HEK293 (cell line): ENCODE data around the gene ELOVL4.

Experiments used
- KLF10 ChIP-seq: fragments of 450-650 bp; IDR thresholded peaks from 2 replicates; pipeline ENCODE4 v1.5.1; 2018; ENCODE audit warnings: missing biosample characterization, mild to moderate bottlenecking, missing genetic modification characterization
- OVOL3 ChIP-seq: fragments of 450-650 bp; formaldehyde crosslinking; IDR thresholded peaks from 2 replicates; pipeline ENCODE4 v1.5.1; 2016; ENCODE audit warnings: missing biosample characterization, missing genetic modification characterization
- PATZ1 ChIP-seq: fragments of 450-650 bp; formaldehyde crosslinking; IDR thresholded peaks from 2 replicates; pipeline ENCODE4 v1.5.1; 2016; ENCODE audit warnings: missing biosample characterization, missing genetic modification characterization
- PBX3 ChIP-seq: sonication (generic); formaldehyde crosslinking; IDR thresholded peaks from 2 replicates; pipeline ENCODE4 v1.8.1; 2022; ENCODE audit warnings: mild to moderate bottlenecking, moderate library complexity, missing genetic modification reagents
- PRDM1 ChIP-seq: fragments of 450-650 bp; formaldehyde crosslinking; IDR thresholded peaks from 2 replicates; pipeline ENCODE4; 2016; ENCODE audit warnings: missing biosample characterization, missing genetic modification characterization
- SP7 ChIP-seq: fragments of 450-650 bp; formaldehyde crosslinking; IDR thresholded peaks from 2 replicates; pipeline ENCODE4 v1.5.1; 2016; ENCODE audit warnings: missing biosample characterization, missing genetic modification characterization
- YY2 ChIP-seq: fragments of 450-650 bp; formaldehyde crosslinking; IDR thresholded peaks from 2 replicates; pipeline ENCODE4 v1.5.1; 2016; ENCODE audit warnings: missing biosample characterization, missing genetic modification characterization
- ZBTB49 ChIP-seq: fragments of 450-650 bp; formaldehyde crosslinking; IDR thresholded peaks from 2 replicates; pipeline ENCODE4 v1.5.1; 2016; ENCODE audit warnings: missing biosample characterization, missing genetic modification characterization, low read depth
- ZNF223 ChIP-seq: fragments of 450-650 bp; formaldehyde crosslinking; IDR thresholded peaks from 2 replicates; pipeline ENCODE4 v1.5.1; 2016; ENCODE audit warnings: missing biosample characterization, missing genetic modification characterization
- ZNF274 ChIP-seq, 2 experiments: fragments of 200-500 bp in 1 of 2; fragments of 450-650 bp in 1 of 2; sonication (Bioruptor generic) in 1 of 2; formaldehyde crosslinking in 1 of 2; IDR thresholded peaks; 2 replicates each; pipeline versions ENCODE4 v1.5.1 to v1.6.1; 2014 to 2016; ENCODE audit warnings: borderline replicate concordance in 1 of 2, inconsistent platforms in 1 of 2, low read length in 1 of 2, missing biosample characterization in 1 of 2, missing genetic modification characterization in 1 of 2
- ZNF335 ChIP-seq: fragments of 450-650 bp; formaldehyde crosslinking; conservative IDR thresholded peaks from 2 replicates; pipeline ENCODE4 v1.5.1; 2016; ENCODE audit warnings: missing biosample characterization, missing genetic modification characterization
- ZNF433 ChIP-seq: fragments of 450-650 bp; formaldehyde crosslinking; IDR thresholded peaks from 2 replicates; pipeline ENCODE4 v1.5.1; 2016; ENCODE audit warnings: missing biosample characterization, missing genetic modification characterization, low read depth
- ZNF510 ChIP-seq: fragments of 450-650 bp; formaldehyde crosslinking; IDR thresholded peaks from 2 replicates; pipeline ENCODE4 v1.5.1; 2018; ENCODE audit warnings: mild to moderate bottlenecking, missing genetic modification characterization, missing biosample characterization; ENCODE audit not compliant: insufficient replicate concordance
- ZNF530 ChIP-seq: fragments of 450-650 bp; formaldehyde crosslinking; IDR thresholded peaks from 2 replicates; pipeline ENCODE4 v1.5.1; 2016; ENCODE audit warnings: low read depth, missing biosample characterization, missing genetic modification characterization
- ZNF548 ChIP-seq: fragments of 450-650 bp; formaldehyde crosslinking; IDR thresholded peaks from 2 replicates; pipeline ENCODE4 v1.5.1; 2016; ENCODE audit warnings: missing biosample characterization, missing genetic modification characterization
- ZNF76 ChIP-seq: fragments of 450-650 bp; formaldehyde crosslinking; IDR thresholded peaks from 2 replicates; pipeline ENCODE4; 2016; ENCODE audit warnings: low read depth, missing biosample characterization, missing genetic modification characterization, borderline replicate concordance
- ZNF768 ChIP-seq: fragments of 450-650 bp; formaldehyde crosslinking; IDR thresholded peaks from 2 replicates; pipeline ENCODE4 v1.5.1; 2018; ENCODE audit warnings: missing biosample characterization, mild to moderate bottlenecking, missing genetic modification characterization
- ZNF785 ChIP-seq: fragments of 450-650 bp; formaldehyde crosslinking; IDR thresholded peaks from 2 replicates; pipeline ENCODE4 v1.5.1; 2016; ENCODE audit warnings: missing biosample characterization, missing genetic modification characterization
- ZNF830 ChIP-seq: fragments of 450-650 bp; IDR thresholded peaks from 2 replicates; pipeline ENCODE4 v1.5.0; 2018; ENCODE audit warnings: missing biosample characterization, missing genetic modification characterization, low read depth, mild to moderate bottlenecking, moderate library complexity
- ZSCAN18 ChIP-seq: fragments of 450-650 bp; formaldehyde crosslinking; IDR thresholded peaks from 2 replicates; pipeline ENCODE4 v1.5.1; 2016; ENCODE audit warnings: missing biosample characterization, missing genetic modification characterization
- TF ChIP-seq, protein P1 (sequence below): fragments of 450-650 bp; formaldehyde crosslinking; IDR thresholded peaks from 2 replicates; pipeline ENCODE4 v1.5.1; 2016; ENCODE audit warnings: missing biosample characterization, missing genetic modification characterization
- TF ChIP-seq, protein P2 (sequence below): fragments of 450-650 bp; formaldehyde crosslinking; IDR thresholded peaks from 2 replicates; pipeline ENCODE4 v1.5.1; 2016; ENCODE audit warnings: missing biosample characterization, missing genetic modification characterization
- TF ChIP-seq, protein P3 (sequence below): fragments of 450-650 bp; IDR thresholded peaks from 2 replicates; pipeline ENCODE4 v1.5.1; 2018; ENCODE audit warnings: missing biosample characterization, missing genetic modification characterization
- TF ChIP-seq, protein P4 (sequence below): fragments of 450-650 bp; formaldehyde crosslinking; IDR thresholded peaks from 2 replicates; pipeline ENCODE4 v1.5.1; 2016; ENCODE audit warnings: missing biosample characterization, missing genetic modification characterization

The ELOVL4 gene

DNA sequence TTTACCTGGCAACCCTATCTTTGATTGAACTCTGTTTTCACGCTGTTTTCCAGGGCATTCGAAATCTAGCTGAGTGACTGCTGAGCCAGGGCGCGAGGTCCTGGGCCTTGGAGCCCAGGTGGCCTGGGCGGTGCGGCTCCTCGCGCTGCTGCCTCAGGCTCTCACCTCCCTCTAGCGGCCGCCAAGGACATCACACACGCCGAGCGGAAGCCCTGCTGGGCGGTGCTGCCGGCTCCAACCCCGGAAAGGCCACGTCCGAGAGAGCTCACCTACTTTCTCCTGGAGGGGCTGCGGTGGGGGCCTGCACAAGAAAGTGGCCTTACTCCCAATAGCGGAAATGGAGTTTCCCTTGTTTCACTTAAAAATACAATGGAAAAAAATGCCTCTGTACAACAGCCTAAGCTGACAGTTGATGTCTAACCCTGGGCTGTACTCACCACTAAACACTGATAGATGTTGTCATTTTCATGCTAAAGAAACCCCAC, 77.7 kb downstream of the ELOVL4 start (continued):
- TF ChIP-seq ZNF830 (no peak), ZNF76 (tag by site-specific recombination) (no peak), KLF10 (tag by site-specific recombination) (no peak), ZNF768 (tag by site-specific recombination) (no peak), ZSCAN18 (no peak), YY2 (tag by site-specific recombination) (no peak), PATZ1 (tag by site-specific recombination) (peak; percentile 48; the same call in 1 of the 2 replicates), ZNF223 (no peak), ZBTB49 (tag by site-specific recombination) (no peak), ZNF335 (tag by site-specific recombination) (peak; percentile 57), ZNF530 (tag by site-specific recombination) (no peak), ZNF433 (tag by site-specific recombination) (no peak), OVOL3 (tag by site-specific recombination) (no peak), ZNF510 (tag by site-specific recombination) (no peak), PBX3 (CRISPR knock-in tag) (peak; percentile 82; the same call in 1 of the 2 replicates), ZNF548 (tag by site-specific recombination) (no peak), PRDM1 (tag by site-specific recombination) (peak; percentile 62; the same call in 1 of the 2 replicates), ZNF785 (tag by site-specific recombination) (no peak), ZNF274 (IDR thresholded peaks at IDR 0.05; ENCODE audit: low read length) (no peak), ZNF274 (tag by site-specific recombination; IDR thresholded peaks at IDR 0.05; ENCODE audit: borderline replicate concordance) (no peak), SP7 (tag by site-specific recombination) (no peak; the same call in 1 of the 2 replicates)
- TF ChIP-seq, protein P1, sequence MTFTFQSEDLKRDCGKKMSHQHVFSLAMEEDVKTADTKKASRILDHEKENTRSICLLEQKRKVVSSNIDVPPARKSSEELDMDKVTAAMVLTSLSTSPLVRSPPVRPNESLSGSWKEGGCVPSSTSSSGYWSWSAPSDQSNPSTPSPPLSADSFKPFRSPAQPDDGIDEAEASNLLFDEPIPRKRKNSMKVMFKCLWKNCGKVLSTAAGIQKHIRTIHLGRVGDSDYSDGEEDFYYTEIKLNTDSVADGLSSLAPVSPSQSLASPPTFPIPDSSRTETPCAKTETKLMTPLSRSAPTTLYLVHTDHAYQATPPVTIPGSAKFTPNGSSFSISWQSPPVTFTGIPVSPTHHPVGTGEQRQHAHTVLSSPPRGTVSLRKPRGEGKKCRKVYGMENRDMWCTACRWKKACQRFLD (tag by site-specific recombination), result no peak
- TF ChIP-seq, protein P2, sequence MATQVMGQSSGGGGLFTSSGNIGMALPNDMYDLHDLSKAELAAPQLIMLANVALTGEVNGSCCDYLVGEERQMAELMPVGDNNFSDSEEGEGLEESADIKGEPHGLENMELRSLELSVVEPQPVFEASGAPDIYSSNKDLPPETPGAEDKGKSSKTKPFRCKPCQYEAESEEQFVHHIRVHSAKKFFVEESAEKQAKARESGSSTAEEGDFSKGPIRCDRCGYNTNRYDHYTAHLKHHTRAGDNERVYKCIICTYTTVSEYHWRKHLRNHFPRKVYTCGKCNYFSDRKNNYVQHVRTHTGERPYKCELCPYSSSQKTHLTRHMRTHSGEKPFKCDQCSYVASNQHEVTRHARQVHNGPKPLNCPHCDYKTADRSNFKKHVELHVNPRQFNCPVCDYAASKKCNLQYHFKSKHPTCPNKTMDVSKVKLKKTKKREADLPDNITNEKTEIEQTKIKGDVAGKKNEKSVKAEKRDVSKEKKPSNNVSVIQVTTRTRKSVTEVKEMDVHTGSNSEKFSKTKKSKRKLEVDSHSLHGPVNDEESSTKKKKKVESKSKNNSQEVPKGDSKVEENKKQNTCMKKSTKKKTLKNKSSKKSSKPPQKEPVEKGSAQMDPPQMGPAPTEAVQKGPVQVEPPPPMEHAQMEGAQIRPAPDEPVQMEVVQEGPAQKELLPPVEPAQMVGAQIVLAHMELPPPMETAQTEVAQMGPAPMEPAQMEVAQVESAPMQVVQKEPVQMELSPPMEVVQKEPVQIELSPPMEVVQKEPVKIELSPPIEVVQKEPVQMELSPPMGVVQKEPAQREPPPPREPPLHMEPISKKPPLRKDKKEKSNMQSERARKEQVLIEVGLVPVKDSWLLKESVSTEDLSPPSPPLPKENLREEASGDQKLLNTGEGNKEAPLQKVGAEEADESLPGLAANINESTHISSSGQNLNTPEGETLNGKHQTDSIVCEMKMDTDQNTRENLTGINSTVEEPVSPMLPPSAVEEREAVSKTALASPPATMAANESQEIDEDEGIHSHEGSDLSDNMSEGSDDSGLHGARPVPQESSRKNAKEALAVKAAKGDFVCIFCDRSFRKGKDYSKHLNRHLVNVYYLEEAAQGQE, result no peak
- TF ChIP-seq, protein P3, sequence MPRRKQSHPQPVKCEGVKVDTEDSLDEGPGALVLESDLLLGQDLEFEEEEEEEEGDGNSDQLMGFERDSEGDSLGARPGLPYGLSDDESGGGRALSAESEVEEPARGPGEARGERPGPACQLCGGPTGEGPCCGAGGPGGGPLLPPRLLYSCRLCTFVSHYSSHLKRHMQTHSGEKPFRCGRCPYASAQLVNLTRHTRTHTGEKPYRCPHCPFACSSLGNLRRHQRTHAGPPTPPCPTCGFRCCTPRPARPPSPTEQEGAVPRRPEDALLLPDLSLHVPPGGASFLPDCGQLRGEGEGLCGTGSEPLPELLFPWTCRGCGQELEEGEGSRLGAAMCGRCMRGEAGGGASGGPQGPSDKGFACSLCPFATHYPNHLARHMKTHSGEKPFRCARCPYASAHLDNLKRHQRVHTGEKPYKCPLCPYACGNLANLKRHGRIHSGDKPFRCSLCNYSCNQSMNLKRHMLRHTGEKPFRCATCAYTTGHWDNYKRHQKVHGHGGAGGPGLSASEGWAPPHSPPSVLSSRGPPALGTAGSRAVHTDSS (tag by site-specific recombination), result no peak
- TF ChIP-seq, protein P4, sequence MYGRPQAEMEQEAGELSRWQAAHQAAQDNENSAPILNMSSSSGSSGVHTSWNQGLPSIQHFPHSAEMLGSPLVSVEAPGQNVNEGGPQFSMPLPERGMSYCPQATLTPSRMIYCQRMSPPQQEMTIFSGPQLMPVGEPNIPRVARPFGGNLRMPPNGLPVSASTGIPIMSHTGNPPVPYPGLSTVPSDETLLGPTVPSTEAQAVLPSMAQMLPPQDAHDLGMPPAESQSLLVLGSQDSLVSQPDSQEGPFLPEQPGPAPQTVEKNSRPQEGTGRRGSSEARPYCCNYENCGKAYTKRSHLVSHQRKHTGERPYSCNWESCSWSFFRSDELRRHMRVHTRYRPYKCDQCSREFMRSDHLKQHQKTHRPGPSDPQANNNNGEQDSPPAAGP, result no peak
